Keratinocyte (primary cell): Measurements from ENCODE around the gene RANBP3. TPM values are rescaled to one million over a fixed set of nuclear protein-coding genes. Genes with fewer than 3 reads are reported as not detected.

ENCODE experiments used
- DNase-seq: peaks from one replicate; pipeline ENCODE4 v3.0.0-alpha.2; 2011; ENCODE audit warnings: low read depth, missing footprints, low spot score
- FAIRE-seq: peaks from 2 replicates; lab custom pipeline; 2011; peaks lifted over from hg19 to GRCh38; lab: Jason Lieb, UNC
- H2AFZ ChIP-seq: 2 replicates; pipeline ENCODE4 v1.6.0; 2012; ENCODE audit warnings: low read length, control low read depth, inconsistent platforms; ENCODE audit not compliant: control insufficient read depth
- H3K27ac ChIP-seq: 2 replicates; pipeline ENCODE4 v1.5.1; 2011; ENCODE audit warnings: low read length; ENCODE audit not compliant: control insufficient read depth, insufficient read depth
- H3K27me3 ChIP-seq: 3 replicates; pipeline ENCODE4 v1.6.0; 2011; ENCODE audit warnings: low read length; ENCODE audit not compliant: control insufficient read depth, insufficient read depth; ENCODE audit errors: extremely low read depth
- H3K36me3 ChIP-seq, 2 experiments: 2 replicates in 1 of 2; 3 replicates in 1 of 2; pipeline ENCODE4 v1.5.1; 2011; ENCODE audit warnings: low read length in 2 of 2, mild to moderate bottlenecking in 1 of 2; ENCODE audit not compliant: control insufficient read depth in 2 of 2, insufficient read depth in 2 of 2; ENCODE audit errors: extremely low read depth in 1 of 2
- H3K4me1 ChIP-seq: 3 replicates; pipeline ENCODE4 v1.5.1; 2011; ENCODE audit warnings: low read length; ENCODE audit not compliant: control insufficient read depth, insufficient read depth; ENCODE audit errors: extremely low read depth
- H3K4me2 ChIP-seq: 3 replicates; pipeline ENCODE4 v1.6.0; 2011; ENCODE audit warnings: low read depth, low read length; ENCODE audit not compliant: control insufficient read depth, insufficient read depth; ENCODE audit errors: extremely low read depth
- H3K4me3 ChIP-seq, 3 experiments: fragments of 200-600 bp in 1 of 3; sonication (generic) in 1 of 3; 2 replicates in 2 of 3; 3 replicates in 1 of 3; pipeline ENCODE4 v1.5.1; 2011 to 2016; ENCODE audit warnings: low read length in 3 of 3, mild to moderate bottlenecking in 3 of 3, control low read depth in 2 of 3, inconsistent platforms in 1 of 3, low read depth in 1 of 3, mixed read lengths in 1 of 3, mixed run types in 1 of 3, moderate library complexity in 1 of 3; ENCODE audit not compliant: control insufficient read depth in 2 of 3, insufficient read depth in 2 of 3; ENCODE audit errors: extremely low read depth in 1 of 3
- H3K79me2 ChIP-seq: 2 replicates; pipeline ENCODE4 v1.6.0; 2012; ENCODE audit warnings: low read length; ENCODE audit not compliant: control insufficient read depth, insufficient read depth
- H3K9ac ChIP-seq: 3 replicates; pipeline ENCODE4 v1.6.0; 2011; ENCODE audit warnings: low read length; ENCODE audit not compliant: control insufficient read depth, insufficient read depth; ENCODE audit errors: extremely low read depth
- H3K9me1 ChIP-seq: 3 replicates; pipeline ENCODE4 v1.6.0; 2011; ENCODE audit warnings: low read length; ENCODE audit not compliant: control insufficient read depth, insufficient read depth; ENCODE audit errors: extremely low read depth
- H3K9me3 ChIP-seq: 2 replicates; pipeline ENCODE4 v1.5.1; 2012; ENCODE audit warnings: low read depth, low read length; ENCODE audit not compliant: control insufficient read depth
- H4K20me1 ChIP-seq: 3 replicates; pipeline ENCODE4 v1.6.0; 2011; ENCODE audit warnings: low read length; ENCODE audit not compliant: control insufficient read depth, insufficient read depth; ENCODE audit errors: extremely low read depth
- CTCF ChIP-seq, 3 experiments: IDR thresholded peaks in 1 of 3; conservative IDR thresholded peaks in 1 of 3; optimal IDR thresholded peaks in 1 of 3; 2 replicates in 2 of 3; 3 replicates in 1 of 3; pipeline versions ENCODE3 to v1.5.1; 2011; ENCODE audit warnings: low read length in 3 of 3, mild to moderate bottlenecking in 3 of 3, moderate library complexity in 2 of 3, control low read depth in 1 of 3, inconsistent platforms in 1 of 3; ENCODE audit not compliant: insufficient read depth in 2 of 3; ENCODE audit errors: extremely low read depth in 1 of 3
- EZH2 ChIP-seq: IDR thresholded peaks from one replicate; pipeline ENCODE4 v1.6.1; 2012; ENCODE audit warnings: inconsistent platforms, mild to moderate bottlenecking, low read length, moderate library complexity
- dilution Hi-C: fragments of 300-500 bp; cut with MboI; formaldehyde crosslinking; loops from one replicate; pipeline ENCODE4 v1.7.0; 2020; ENCODE audit warnings: low sequenced_read_pairs; ENCODE audit not compliant: extremely low pct_ligation_motif_present
- polyA plus RNA-seq, 5 experiments: library from polyadenylated mRNA; depleted of rRNA in 3 of 5; stranded (reverse) in 3 of 5; stranded (forward) in 1 of 5; unstranded in 1 of 5; fragments of >200 nt; gene quantifications; 1 replicate in 1 of 5; 2 replicates in 3 of 5; 3 replicates in 1 of 5; pipeline versions ENCODE4 v1.2.1 to v1.2.3, GENCODE V29; 2011 to 2012; ENCODE audit warnings: missing spikeins in 2 of 5, low read depth in 1 of 5, low replicate concordance in 1 of 5

RANBP3 gene
- polyA plus RNA-seq, 1 donor (not counting 4 experiments of a cell fraction or from before 2014, with no cell fraction given), result 36.4 TPM

- Histone ChIP-seq H4K20me1 (peaks cover 55% of the 10 kb centered on the region), H3K4me1 (peaks cover 36% of the 10 kb centered on the region), H3K9me3 (no peaks in the 10 kb centered on the region), H3K4me3 (peak overlapping the region in 2 of 3 experiments; percentile 4 to 36), H3K4me2 (peak overlapping the region; percentile 75), H3K36me3 (peaks cover 2 to 22% of the 10 kb centered on the region in 2 experiments), H2AFZ (no peak overlapping the region), H3K9me1 (peaks cover 9% of the 10 kb centered on the region), H3K27ac (peak overlapping the region; percentile 68), H3K9ac (peak overlapping the region; percentile 66), H3K79me2 (peaks cover 93% of the 10 kb centered on the region), H3K27me3 (no peaks in the 10 kb centered on the region)
- FAIRE-seq (peak; percentile 98), DNase-seq (peak; percentile 66)
- dilution Hi-C loops, result no loop called here
- TF ChIP-seq CTCF (optimal IDR thresholded peaks at IDR 0.05 in 1 of 3, IDR thresholded peaks at IDR 0.05 in 1 of 3, conservative IDR thresholded peaks at IDR 0.05 in 1 of 3; ENCODE audit: extremely low read depth in 1 of 3, insufficient read depth in 2 of 3, low read length in 3 of 3) (peak; percentile 78 to 91 (median 81)), EZH2 (no peak)
Observed at GRCh38 chr19:5967994-5968430, 9.9 kb downstream of the RANBP3 start.

GRCh38 chr19:5967571-5967970 is 10.4 kb downstream of the RANBP3 start:
- FAIRE-seq (no peak), DNase-seq (no peak)
- peaks cover 36% of the 10 kb centered on the region for H3K4me1 ChIP-seq
- H3K36me3 ChIP-seq, result peaks cover 2 to 22% of the 10 kb centered on the region in 2 experiments
- dilution Hi-C loops, result no loop called here
- H4K20me1 ChIP-seq, result peaks cover 54% of the 10 kb centered on the region
- H3K9ac ChIP-seq, result peak overlapping the region; percentile 66
- H3K27ac ChIP-seq, result peak overlapping the region; percentile 68
- H3K79me2 ChIP-seq, result peaks cover 93% of the 10 kb centered on the region
- H3K9me3 ChIP-seq, result no peaks in the 10 kb centered on the region
- peaks cover 8% of the 10 kb centered on the region for H3K9me1 ChIP-seq
- H2AFZ ChIP-seq, result no peak overlapping the region
- H3K4me3 ChIP-seq, result peak overlapping the region in 2 of 3 experiments; percentile 4 to 22
- no peak for TF ChIP-seq EZH2
- TF ChIP-seq CTCF (optimal IDR thresholded peaks at IDR 0.05 in 1 of 3, IDR thresholded peaks at IDR 0.05 in 1 of 3, conservative IDR thresholded peaks at IDR 0.05 in 1 of 3; ENCODE audit: extremely low read depth in 1 of 3, insufficient read depth in 2 of 3, low read length in 3 of 3), result no peak
- no peaks in the 10 kb centered on the region for H3K27me3 ChIP-seq
- peak overlapping the region; percentile 75 for H3K4me2 ChIP-seq
